22Rv1 (cell line): ENCODE measurements around the gene LILRA5.
"Not testable (repeated sequence)": the region's sequence is repeated elsewhere in the genome, so short reads cannot be mapped to it uniquely, and the experiment has no call there.

ENCODE experiments used
- CTCF ChIP-seq: fragments of 450-650 bp; IDR thresholded peaks from 2 replicates; pipeline ENCODE4 v1.5.1; 2017; ENCODE audit warnings: mild to moderate bottlenecking
- ZFX ChIP-seq: fragments of 450-650 bp; IDR thresholded peaks from 2 replicates; pipeline ENCODE4 v1.6.1; 2017; ENCODE audit warnings: antibody characterized with exemption, borderline replicate concordance

GRCh38 chr19:54272181-54272580, 40.8 kb downstream of the LILRA5 start:
- not testable (repeated sequence) for TF ChIP-seq CTCF, ZFX
